Fibroblast of lung (primary cell): ENCODE measurements around the gene DSG1.
"Not testable (repeated sequence)": the region's sequence is repeated elsewhere in the genome, so short reads cannot be mapped to it uniquely, and the experiment has no call there.

Experiments
- EZH2 ChIP-seq: IDR thresholded peaks from 2 replicates; pipeline ENCODE4 v1.5.1; 2012; ENCODE audit warnings: low read length, control low read depth, mild to moderate bottlenecking; ENCODE audit errors: missing control alignments
- TF ChIP-seq, protein P1 (sequence below), 2 donors: IDR thresholded peaks in 1 of 2; conservative IDR thresholded peaks in 1 of 2; 1 replicate in 1 of 2; 2 replicates in 1 of 2; pipeline ENCODE4 v1.5.1; 2011 to 2012; ENCODE audit warnings: low read length in 2 of 2, control low read depth in 1 of 2, inconsistent platforms in 1 of 2, low read depth in 1 of 2, mild to moderate bottlenecking in 1 of 2

DNA sequence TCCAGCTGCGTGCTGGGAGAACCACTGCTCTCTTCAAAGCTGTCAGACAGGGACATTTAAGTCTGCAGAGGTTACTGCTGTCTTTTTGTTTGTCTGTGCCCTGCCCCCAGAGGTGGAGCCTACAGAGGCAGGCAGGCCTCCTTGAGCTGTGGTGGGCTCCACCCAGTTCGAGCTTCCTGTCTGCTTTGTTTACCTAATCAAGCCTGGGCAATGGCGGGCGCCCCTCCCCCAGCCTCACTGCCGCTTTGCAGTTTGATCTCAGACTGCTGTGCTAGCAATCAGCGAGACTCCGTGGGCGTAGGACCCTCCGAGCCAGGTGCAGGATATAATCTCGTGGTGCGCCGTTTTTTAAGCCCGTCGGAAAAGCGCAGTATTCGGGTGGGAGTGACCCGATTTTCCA lies 35.4 kb downstream of the DSG1 start:
- TF ChIP-seq, protein P1, sequence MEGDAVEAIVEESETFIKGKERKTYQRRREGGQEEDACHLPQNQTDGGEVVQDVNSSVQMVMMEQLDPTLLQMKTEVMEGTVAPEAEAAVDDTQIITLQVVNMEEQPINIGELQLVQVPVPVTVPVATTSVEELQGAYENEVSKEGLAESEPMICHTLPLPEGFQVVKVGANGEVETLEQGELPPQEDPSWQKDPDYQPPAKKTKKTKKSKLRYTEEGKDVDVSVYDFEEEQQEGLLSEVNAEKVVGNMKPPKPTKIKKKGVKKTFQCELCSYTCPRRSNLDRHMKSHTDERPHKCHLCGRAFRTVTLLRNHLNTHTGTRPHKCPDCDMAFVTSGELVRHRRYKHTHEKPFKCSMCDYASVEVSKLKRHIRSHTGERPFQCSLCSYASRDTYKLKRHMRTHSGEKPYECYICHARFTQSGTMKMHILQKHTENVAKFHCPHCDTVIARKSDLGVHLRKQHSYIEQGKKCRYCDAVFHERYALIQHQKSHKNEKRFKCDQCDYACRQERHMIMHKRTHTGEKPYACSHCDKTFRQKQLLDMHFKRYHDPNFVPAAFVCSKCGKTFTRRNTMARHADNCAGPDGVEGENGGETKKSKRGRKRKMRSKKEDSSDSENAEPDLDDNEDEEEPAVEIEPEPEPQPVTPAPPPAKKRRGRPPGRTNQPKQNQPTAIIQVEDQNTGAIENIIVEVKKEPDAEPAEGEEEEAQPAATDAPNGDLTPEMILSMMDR (conservative IDR thresholded peaks at IDR 0.05 in 1 of 2, IDR thresholded peaks at IDR 0.05 in 1 of 2; ENCODE audit: low read depth in 1 of 2, low read length in 2 of 2) = not testable (repeated sequence)
- not testable (repeated sequence) for TF ChIP-seq EZH2
